Panc1 (cell line): Measurements from ENCODE around the gene POU1F1. TPM values are rescaled to one million over a fixed set of nuclear protein-coding genes. Genes with fewer than 3 reads are reported as not detected.

Experiments
- ATAC-seq: fragments of 200-7000 bp; cut with Tn5 transposase; 2 replicates; pipeline ENCODE4 v1.9.1; 2020; ENCODE audit warnings: mild to moderate bottlenecking, moderate library complexity
- BruUV-seq: library from RNA; stranded (reverse); fragments of 400-500 nt; replicated peaks from 2 replicates; lab custom pipeline; 2021; lab: Mats Ljungman, UMichigan
- CTCF ChIA-PET: fragments of 300-600 bp; sonication (Branson Sonifier 250); formaldehyde crosslinking; loops from one replicate; lab custom pipeline; 2022; ENCODE audit warnings: antibody characterized with exemption; lab: Charles Lee
- POLR2A ChIA-PET: fragments of 300-600 bp; sonication (Branson Sonifier 250); formaldehyde crosslinking; loops from one replicate; lab custom pipeline; 2022; ENCODE audit warnings: antibody characterized with exemption; lab: Charles Lee
- DNase-seq: peaks from one replicate; pipeline ENCODE4 v3.0.0-alpha.2; 2010; ENCODE audit warnings: low read depth, low spot score
- H3K27ac ChIP-seq: 2 replicates; pipeline ENCODE4 v1.5.1; 2011; ENCODE audit warnings: mild to moderate bottlenecking, low read length, inconsistent platforms
- H3K27me3 ChIP-seq: fragments of 200-500 bp; sonication (Bioruptor generic); 2 replicates; pipeline ENCODE4 v1.6.0; 2014; ENCODE audit warnings: low read length, inconsistent platforms; ENCODE audit not compliant: control insufficient read depth, insufficient read depth
- H3K36me3 ChIP-seq: fragments of 200-500 bp; sonication (Bioruptor generic); 2 replicates; pipeline ENCODE4 v1.5.1; 2014; ENCODE audit warnings: inconsistent platforms, mild to moderate bottlenecking, low read length, moderate library complexity; ENCODE audit not compliant: control insufficient read depth, insufficient read depth
- H3K4me1 ChIP-seq: 2 replicates; pipeline ENCODE4 v1.5.1; 2011; ENCODE audit warnings: inconsistent platforms, mild to moderate bottlenecking, low read length, moderate library complexity; ENCODE audit not compliant: control insufficient read depth, insufficient read depth
- H3K4me3 ChIP-seq, 2 experiments: 2 replicates each; pipeline ENCODE4 v1.5.1; 2011 to 2012; ENCODE audit warnings: low read depth in 2 of 2, low read length in 2 of 2, mild to moderate bottlenecking in 2 of 2, inconsistent platforms in 1 of 2, moderate library complexity in 1 of 2
- H3K9me3 ChIP-seq: fragments of 200-500 bp; sonication (Bioruptor generic); 2 replicates; pipeline ENCODE4 v1.5.1; 2014; ENCODE audit warnings: low read depth, mild to moderate bottlenecking, inconsistent platforms, low read length, moderate library complexity; ENCODE audit not compliant: control insufficient read depth, insufficient read depth
- CTCF ChIP-seq: fragments of 450-650 bp; IDR thresholded peaks from 2 replicates; pipeline ENCODE4 v1.5.1; 2017; ENCODE audit warnings: mild to moderate bottlenecking
- POLR2AphosphoS5 ChIP-seq: IDR thresholded peaks from 2 replicates; pipeline ENCODE4 v1.6.1; 2012; ENCODE audit warnings: mild to moderate bottlenecking, low read depth, low read length, moderate library complexity
- REST ChIP-seq, 2 experiments: IDR thresholded peaks; 2 replicates each; pipeline ENCODE4 v1.6.1; 2011 to 2012; ENCODE audit warnings: low read depth in 2 of 2, control low read depth in 1 of 2, low read length in 1 of 2, mild to moderate bottlenecking in 1 of 2, moderate library complexity in 1 of 2; ENCODE audit not compliant: insufficient read depth in 1 of 2
- SIN3A ChIP-seq: IDR thresholded peaks from 2 replicates; pipeline ENCODE4 v1.6.1; 2012; ENCODE audit warnings: low read depth, mild to moderate bottlenecking, low read length, moderate library complexity, borderline replicate concordance; ENCODE audit not compliant: insufficient read depth
- TCF7L2 ChIP-seq: IDR thresholded peaks from 2 replicates; pipeline ENCODE4 v1.6.1; 2011; ENCODE audit warnings: mild to moderate bottlenecking, low read depth, low read length, inconsistent platforms
- in situ Hi-C: cut with HindIII; loops from 2 replicates; pipeline ENCODE4 v1.10.0; 2016; ENCODE audit warnings: low sequenced_read_pairs, low pct_unique_long_range_greater_than_20kb
- intact Hi-C: fragments of 100-400 bp; cut with micrococcal nuclease; formaldehyde crosslinking; loops from one replicate; pipeline ENCODE4 v1.10.0; 2022; ENCODE audit not compliant: unreplicated experiment
- total RNA-seq: library from RNA; stranded (reverse); gene quantifications from one replicate; pipeline ENCODE4 v1.2.1, GENCODE V29; 2021; ENCODE audit not compliant: unreplicated experiment

Gene POU1F1
- total RNA-seq, 1 experiment from 2014 or later = not detected

GRCh38 chr3:87269723-87270122 is 6.7 kb downstream of the POU1F1 start:
- no peaks in the 10 kb centered on the region for H3K9me3 ChIP-seq
- in situ Hi-C loops (no loop called here), intact Hi-C loops (no loop called here)
- H3K36me3 ChIP-seq = no peaks in the 10 kb centered on the region
- BruUV-seq = no TSS peak
- DNase-seq = no peak
- H3K4me1 ChIP-seq = peaks cover 4% of the 10 kb centered on the region; the same call in 1 of the 2 replicates
- ChIA-PET POLR2A (no interaction called here), CTCF (no interaction called here)
- H3K27me3 ChIP-seq = no peaks in the 10 kb centered on the region
- no peak for ATAC-seq
- H3K27ac ChIP-seq = no peak overlapping the region
- TF ChIP-seq SIN3A = no peak
- TF ChIP-seq TCF7L2 = no peak
- no peak overlapping the region for H3K4me3 ChIP-seq

- ChIA-PET CTCF (no interaction called here), POLR2A (no interaction called here)
- H3K27ac ChIP-seq = no peak overlapping the region
- peaks cover 4% of the 10 kb centered on the region; the same call in 1 of the 2 replicates for H3K4me1 ChIP-seq
- ATAC-seq (no peak), DNase-seq (no peak)
- no peaks in the 10 kb centered on the region for H3K9me3 ChIP-seq
- BruUV-seq = no TSS peak
- in situ Hi-C loops (no loop called here), intact Hi-C loops (no loop called here)
- TF ChIP-seq TCF7L2 (no peak), SIN3A (no peak), CTCF (no peak), POLR2AphosphoS5 (no peak), REST (IDR thresholded peaks at IDR 0.05; ENCODE audit: insufficient read depth in 1 of 2, low read depth in 2 of 2, low read length in 1 of 2) (no peak)
- H3K27me3 ChIP-seq = no peaks in the 10 kb centered on the region
- H3K36me3 ChIP-seq = no peaks in the 10 kb centered on the region
- H3K4me3 ChIP-seq = no peak overlapping the region
Observed at GRCh38 chr3:87268646-87269211, 7.7 kb downstream of the POU1F1 start.

- H3K4me1 ChIP-seq = peaks cover 4% of the 10 kb centered on the region; the same call in 1 of the 2 replicates
- H3K4me3 ChIP-seq = no peak overlapping the region
- no peak for DNase-seq
- H3K9me3 ChIP-seq = no peaks in the 10 kb centered on the region
- ATAC-seq = no peak
- no peaks in the 10 kb centered on the region for H3K36me3 ChIP-seq
- ChIA-PET CTCF (no interaction called here), POLR2A (no interaction called here)
- in situ Hi-C loops = no loop called here
- H3K27ac ChIP-seq = no peak overlapping the region
- intact Hi-C loops = no loop called here
- BruUV-seq = no TSS peak
- TF ChIP-seq SIN3A (no peak), TCF7L2 (no peak), CTCF (no peak), POLR2AphosphoS5 (no peak), REST (IDR thresholded peaks at IDR 0.05; ENCODE audit: insufficient read depth in 1 of 2, low read depth in 2 of 2, low read length in 1 of 2) (no peak)
- no peaks in the 10 kb centered on the region for H3K27me3 ChIP-seq
Observed at GRCh38 chr3:87267953-87268645, 8.3 kb downstream of the POU1F1 start.
